GM19452 (cell line): Measurements from ENCODE around the gene ACAD11.

Experiments used
- ATAC-seq: cut with Tn5 transposase; IDR thresholded peaks from one replicate; pipeline ENCODE4 v1.9.1; 2021; ENCODE audit not compliant: unreplicated experiment

The ACAD11 gene

DNA sequence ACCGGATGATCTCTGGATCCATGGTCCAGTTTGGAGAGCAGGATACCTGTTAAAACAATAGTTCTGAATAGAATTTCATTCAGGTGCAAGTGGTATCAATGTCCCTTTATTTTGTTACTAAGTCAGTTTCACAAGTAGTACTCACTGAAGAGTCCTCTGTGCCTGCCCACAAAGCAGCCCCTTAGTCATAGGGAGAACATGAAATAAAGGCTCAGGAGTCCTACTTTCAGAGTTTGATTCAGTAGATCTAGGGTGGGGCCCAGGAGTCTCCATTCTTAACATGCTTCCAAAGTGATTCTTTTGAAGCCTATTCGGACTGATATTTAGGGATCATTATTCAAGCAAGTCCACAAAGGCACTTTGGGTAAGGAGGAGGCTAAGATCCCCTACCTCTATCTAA is 142.3 kb downstream of the ACAD11 start:
- ATAC-seq = no peak

GRCh38 chr3:132513057-132513456 is 146.6 kb downstream of the ACAD11 start:
- ATAC-seq = no peak

DNA sequence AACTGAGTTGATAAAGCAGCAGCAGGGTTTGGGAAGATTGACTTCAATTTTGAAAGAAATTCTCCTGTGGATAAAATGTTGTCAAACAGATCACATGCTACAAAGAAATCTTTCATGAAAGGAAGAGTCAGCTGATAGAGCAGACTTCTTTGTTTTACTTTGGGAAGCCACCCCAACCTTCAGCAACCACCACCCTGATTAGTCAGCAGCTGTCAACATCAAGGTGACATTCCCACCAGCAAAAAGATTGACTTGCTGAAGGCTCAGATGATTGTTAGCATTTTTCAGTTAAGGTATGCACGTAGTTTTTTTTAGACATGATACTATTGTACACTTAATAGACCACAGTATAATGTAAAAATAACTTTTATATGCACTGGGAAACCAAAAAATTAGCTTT is 150.1 kb downstream of the ACAD11 start:
- ATAC-seq = no peak

- ATAC-seq = no peak
Observed at GRCh38 chr3:132509096-132509495, 150.5 kb downstream of the ACAD11 start.
